HepG2 (cell line): ENCODE data around the gene NEDD4. TPM values are rescaled to one million over a fixed set of nuclear protein-coding genes. Genes with fewer than 3 reads are reported as not detected.

Experiments
- ETV5 ChIP-seq: IDR thresholded peaks from 2 replicates; pipeline ENCODE4 v1.6.1; 2018; ENCODE audit warnings: missing biosample characterization, missing genetic modification reagents, inconsistent platforms, borderline replicate concordance
- EZH2 ChIP-seq: conservative IDR thresholded peaks from 2 replicates; pipeline ENCODE4 v1.6.1; 2012; ENCODE audit warnings: mild to moderate bottlenecking, low read depth, low read length, moderate library complexity
- HCFC1 ChIP-seq: fragments of 150-350 bp; IDR thresholded peaks from 2 replicates; pipeline ENCODE4 v1.6.1; 2014; ENCODE audit warnings: low read depth, low read length
- HOXA5 ChIP-seq: sonication (generic); formaldehyde crosslinking; IDR thresholded peaks from 2 replicates; pipeline ENCODE4 v1.4.0; 2020; ENCODE audit warnings: missing genetic modification reagents
- JDP2 ChIP-seq: sonication (generic); formaldehyde crosslinking; IDR thresholded peaks from 2 replicates; pipeline ENCODE4 v1.8.1; 2022; ENCODE audit warnings: missing genetic modification reagents, borderline replicate concordance
- NR2F6 ChIP-seq, 2 experiments: IDR thresholded peaks; 2 replicates each; pipeline ENCODE4 v1.6.1; 2016; ENCODE audit warnings: antibody characterized with exemption in 1 of 2, mild to moderate bottlenecking in 1 of 2
- POLR2A ChIP-seq, 2 experiments: IDR thresholded peaks; 2 replicates each; pipeline ENCODE4 v1.6.1; 2011; ENCODE audit warnings: low read depth in 2 of 2, low read length in 2 of 2, mild to moderate bottlenecking in 1 of 2, moderate library complexity in 1 of 2; ENCODE audit not compliant: insufficient read depth in 1 of 2
- PPARG ChIP-seq: conservative IDR thresholded peaks from 2 replicates; pipeline ENCODE4 v1.6.1; 2016; ENCODE audit warnings: missing biosample characterization, missing genetic modification reagents
- TARDBP ChIP-seq: sonication (generic); formaldehyde crosslinking; IDR thresholded peaks from 2 replicates; pipeline ENCODE4 v1.8.0; 2022; ENCODE audit warnings: mild to moderate bottlenecking, missing genetic modification reagents
- ZKSCAN1 ChIP-seq: fragments of 150-350 bp; IDR thresholded peaks from 2 replicates; pipeline ENCODE4 v1.6.1; 2014; ENCODE audit warnings: low read length
- ZNF124 ChIP-seq: sonication (generic); formaldehyde crosslinking; IDR thresholded peaks from 2 replicates; pipeline ENCODE4 v1.4.0; 2020; ENCODE audit warnings: missing genetic modification reagents
- ZNF234 ChIP-seq: sonication (generic); formaldehyde crosslinking; conservative IDR thresholded peaks from 2 replicates; pipeline ENCODE4 v1.5.1; 2020; ENCODE audit warnings: mild to moderate bottlenecking, missing genetic modification reagents
- ZNF256 ChIP-seq: sonication (generic); formaldehyde crosslinking; conservative IDR thresholded peaks from 2 replicates; pipeline ENCODE4 v1.4.0; 2020; ENCODE audit warnings: missing genetic modification reagents
- ZNF282 ChIP-seq: fragments of 450-650 bp; IDR thresholded peaks from 2 replicates; pipeline ENCODE4 v1.6.1; 2018; ENCODE audit not compliant: partially characterized antibody
- ZNF296 ChIP-seq: sonication (generic); formaldehyde crosslinking; conservative IDR thresholded peaks from 2 replicates; pipeline ENCODE4 v1.5.0; 2020; ENCODE audit warnings: mild to moderate bottlenecking, missing genetic modification reagents
- ZNF570 ChIP-seq: sonication (generic); formaldehyde crosslinking; IDR thresholded peaks from 2 replicates; pipeline ENCODE4 v1.4.0; 2020; ENCODE audit warnings: mild to moderate bottlenecking, missing genetic modification reagents, borderline replicate concordance
- ZNF709 ChIP-seq: sonication (generic); formaldehyde crosslinking; IDR thresholded peaks from 2 replicates; pipeline ENCODE4 v1.5.0; 2020; ENCODE audit warnings: mild to moderate bottlenecking, missing genetic modification reagents
- ZNF777 ChIP-seq: sonication (generic); formaldehyde crosslinking; IDR thresholded peaks from 2 replicates; pipeline ENCODE4 v1.4.0; 2020; ENCODE audit warnings: missing genetic modification reagents
- polyA plus RNA-seq, 8 experiments: library from polyadenylated mRNA; depleted of rRNA in 3 of 8; stranded (reverse) in 7 of 8; unstranded in 1 of 8; fragments of >200 nt; fragmentation: Illumina TruSeq in 4 of 8; extraction: Trizol in 4 of 8; gene quantifications; 2 replicates each; pipeline versions ENCODE4 v1.2.1 to v1.2.3, GENCODE V29; 2011 to 2016; ENCODE audit warnings: low read depth in 4 of 8, missing spikeins in 1 of 8, mixed read lengths in 1 of 8; ENCODE audit not compliant: insufficient read depth in 1 of 8
- total RNA-seq, 5 experiments: library from RNA; depleted of rRNA; stranded (reverse); fragments of >200 nt; fragmentation: Illumina TruSeq; extraction: Trizol; gene quantifications; 2 replicates each; pipeline ENCODE4 v1.2.3, GENCODE V29; 2016; ENCODE audit warnings: low read depth in 1 of 5
- TF ChIP-seq, protein P1 (sequence below): sonication (generic); formaldehyde crosslinking; IDR thresholded peaks from 2 replicates; pipeline ENCODE4 v1.8.0; 2022; ENCODE audit warnings: mild to moderate bottlenecking, missing genetic modification reagents
- TF ChIP-seq, protein P2 (sequence below): sonication (generic); formaldehyde crosslinking; IDR thresholded peaks from 2 replicates; pipeline ENCODE4 v1.8.1; 2023; ENCODE audit warnings: mild to moderate bottlenecking, missing genetic modification reagents, borderline replicate concordance
- TF ChIP-seq, protein P3 (sequence below): sonication (generic); formaldehyde crosslinking; IDR thresholded peaks from 2 replicates; pipeline ENCODE4 v1.4.0; 2020; ENCODE audit warnings: missing genetic modification reagents
- TF ChIP-seq, protein P4 (sequence below): sonication (generic); formaldehyde crosslinking; IDR thresholded peaks from 2 replicates; pipeline ENCODE4 v1.4.0; 2020; ENCODE audit warnings: missing genetic modification reagents, mild to moderate bottlenecking, borderline replicate concordance
- TF ChIP-seq, protein P5 (sequence below): sonication (generic); formaldehyde crosslinking; IDR thresholded peaks from 2 replicates; pipeline ENCODE4 v1.5.0; 2020; ENCODE audit warnings: missing genetic modification reagents

NEDD4 gene
- total and polyA plus RNA-seq, 2 of the 13 experiments (the other 11 are each of a cell fraction or from before 2014, with no cell fraction given) = 10.4 to 13.0 TPM

DNA sequence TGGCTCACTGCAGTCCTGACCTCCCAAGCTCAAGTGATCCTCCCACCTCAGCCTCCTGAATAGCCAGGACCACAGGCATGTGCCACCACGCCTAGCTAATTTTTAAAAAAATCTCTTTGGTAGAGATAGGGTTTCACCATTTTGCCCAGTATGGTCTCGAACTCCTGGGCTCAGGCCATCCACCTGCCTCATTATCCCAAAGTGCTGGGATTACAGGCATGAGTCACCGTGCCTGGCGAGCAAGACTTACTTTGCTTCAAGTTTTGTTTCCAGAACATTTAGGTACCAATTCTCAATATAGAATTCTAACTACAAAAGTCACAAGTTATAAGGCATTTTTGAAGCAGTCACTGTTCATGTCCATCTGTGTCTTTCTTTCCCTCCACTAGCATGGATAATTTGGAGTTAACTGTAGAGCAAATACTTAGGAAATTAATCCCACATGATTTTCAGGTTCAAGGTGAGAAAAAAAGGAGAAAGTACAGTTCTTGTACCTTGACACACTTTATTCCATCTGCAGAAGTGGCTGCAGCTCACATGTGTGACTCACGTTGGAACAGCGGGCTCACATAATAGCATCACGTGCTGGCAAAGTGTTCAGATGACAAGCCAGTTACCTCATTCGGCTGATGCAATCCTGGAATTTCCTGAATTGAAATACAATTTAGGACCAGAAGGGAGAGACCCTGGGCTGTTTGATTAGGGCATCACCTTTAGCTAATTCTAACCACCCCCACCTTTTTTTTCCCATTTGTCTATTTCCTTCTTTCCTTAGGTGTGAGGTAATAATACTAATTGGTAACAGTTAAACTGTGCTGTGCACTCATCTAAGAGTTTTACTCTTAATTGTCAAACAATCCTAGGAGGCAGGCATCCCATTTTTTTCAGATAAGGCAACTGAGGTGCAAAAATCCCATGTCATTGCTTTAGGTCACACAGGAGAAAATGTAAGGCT lies 46.9 kb upstream of the NEDD4 start (continued):
- TF ChIP-seq, protein P1, sequence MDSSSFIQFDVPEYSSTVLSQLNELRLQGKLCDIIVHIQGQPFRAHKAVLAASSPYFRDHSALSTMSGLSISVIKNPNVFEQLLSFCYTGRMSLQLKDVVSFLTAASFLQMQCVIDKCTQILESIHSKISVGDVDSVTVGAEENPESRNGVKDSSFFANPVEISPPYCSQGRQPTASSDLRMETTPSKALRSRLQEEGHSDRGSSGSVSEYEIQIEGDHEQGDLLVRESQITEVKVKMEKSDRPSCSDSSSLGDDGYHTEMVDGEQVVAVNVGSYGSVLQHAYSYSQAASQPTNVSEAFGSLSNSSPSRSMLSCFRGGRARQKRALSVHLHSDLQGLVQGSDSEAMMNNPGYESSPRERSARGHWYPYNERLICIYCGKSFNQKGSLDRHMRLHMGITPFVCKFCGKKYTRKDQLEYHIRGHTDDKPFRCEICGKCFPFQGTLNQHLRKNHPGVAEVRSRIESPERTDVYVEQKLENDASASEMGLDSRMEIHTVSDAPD (CRISPR knock-in tag) = no peak
- TF ChIP-seq ETV5 (CRISPR knock-in tag) (peak; percentile 65), HCFC1 (no peak), ZKSCAN1 (no peak), ZNF709 (CRISPR knock-in tag) (no peak), POLR2A (IDR thresholded peaks at IDR 0.05; ENCODE audit: insufficient read depth in 1 of 2, low read depth in 2 of 2, low read length in 2 of 2) (no peak), TARDBP (CRISPR knock-in tag) (no peak; the same call in 1 of the 2 replicates), EZH2 (no peak), ZNF124 (CRISPR knock-in tag) (no peak), HOXA5 (CRISPR knock-in tag) (peak; percentile 73; the same call in 1 of the 2 replicates), ZNF777 (CRISPR knock-in tag) (no peak), NR2F6 (IDR thresholded peaks at IDR 0.05) (no peak), NR2F6 (CRISPR knock-in tag; IDR thresholded peaks at IDR 0.05) (no peak), PPARG (CRISPR knock-in tag) (no peak), JDP2 (no peak; the same call in 1 of the 2 replicates), ZNF296 (CRISPR knock-in tag) (no peak), ZNF282 (no peak), ZNF570 (CRISPR knock-in tag) (no peak), ZNF234 (CRISPR knock-in tag) (no peak), ZNF256 (CRISPR knock-in tag) (no peak)
- TF ChIP-seq, protein P2, sequence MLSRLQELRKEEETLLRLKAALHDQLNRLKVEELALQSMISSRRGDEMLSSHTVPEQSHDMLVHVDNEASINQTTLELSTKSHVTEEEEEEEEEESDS (CRISPR knock-in tag) = no peak
- TF ChIP-seq, protein P3, sequence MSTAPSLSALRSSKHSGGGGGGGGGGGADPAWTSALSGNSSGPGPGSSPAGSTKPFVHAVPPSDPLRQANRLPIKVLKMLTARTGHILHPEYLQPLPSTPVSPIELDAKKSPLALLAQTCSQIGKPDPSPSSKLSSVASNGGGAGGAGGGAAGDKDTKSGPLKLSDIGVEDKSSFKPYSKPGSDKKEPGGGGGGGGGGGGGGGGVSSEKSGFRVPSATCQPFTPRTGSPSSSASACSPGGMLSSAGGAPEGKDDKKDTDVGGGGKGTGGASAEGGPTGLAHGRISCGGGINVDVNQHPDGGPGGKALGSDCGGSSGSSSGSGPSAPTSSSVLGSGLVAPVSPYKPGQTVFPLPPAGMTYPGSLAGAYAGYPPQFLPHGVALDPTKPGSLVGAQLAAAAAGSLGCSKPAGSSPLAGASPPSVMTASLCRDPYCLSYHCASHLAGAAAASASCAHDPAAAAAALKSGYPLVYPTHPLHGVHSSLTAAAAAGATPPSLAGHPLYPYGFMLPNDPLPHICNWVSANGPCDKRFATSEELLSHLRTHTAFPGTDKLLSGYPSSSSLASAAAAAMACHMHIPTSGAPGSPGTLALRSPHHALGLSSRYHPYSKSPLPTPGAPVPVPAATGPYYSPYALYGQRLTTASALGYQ (CRISPR knock-in tag) = 0 out of 2 replicates have a peak, but pooled peaks have one; percentile 37
- TF ChIP-seq, protein P4, sequence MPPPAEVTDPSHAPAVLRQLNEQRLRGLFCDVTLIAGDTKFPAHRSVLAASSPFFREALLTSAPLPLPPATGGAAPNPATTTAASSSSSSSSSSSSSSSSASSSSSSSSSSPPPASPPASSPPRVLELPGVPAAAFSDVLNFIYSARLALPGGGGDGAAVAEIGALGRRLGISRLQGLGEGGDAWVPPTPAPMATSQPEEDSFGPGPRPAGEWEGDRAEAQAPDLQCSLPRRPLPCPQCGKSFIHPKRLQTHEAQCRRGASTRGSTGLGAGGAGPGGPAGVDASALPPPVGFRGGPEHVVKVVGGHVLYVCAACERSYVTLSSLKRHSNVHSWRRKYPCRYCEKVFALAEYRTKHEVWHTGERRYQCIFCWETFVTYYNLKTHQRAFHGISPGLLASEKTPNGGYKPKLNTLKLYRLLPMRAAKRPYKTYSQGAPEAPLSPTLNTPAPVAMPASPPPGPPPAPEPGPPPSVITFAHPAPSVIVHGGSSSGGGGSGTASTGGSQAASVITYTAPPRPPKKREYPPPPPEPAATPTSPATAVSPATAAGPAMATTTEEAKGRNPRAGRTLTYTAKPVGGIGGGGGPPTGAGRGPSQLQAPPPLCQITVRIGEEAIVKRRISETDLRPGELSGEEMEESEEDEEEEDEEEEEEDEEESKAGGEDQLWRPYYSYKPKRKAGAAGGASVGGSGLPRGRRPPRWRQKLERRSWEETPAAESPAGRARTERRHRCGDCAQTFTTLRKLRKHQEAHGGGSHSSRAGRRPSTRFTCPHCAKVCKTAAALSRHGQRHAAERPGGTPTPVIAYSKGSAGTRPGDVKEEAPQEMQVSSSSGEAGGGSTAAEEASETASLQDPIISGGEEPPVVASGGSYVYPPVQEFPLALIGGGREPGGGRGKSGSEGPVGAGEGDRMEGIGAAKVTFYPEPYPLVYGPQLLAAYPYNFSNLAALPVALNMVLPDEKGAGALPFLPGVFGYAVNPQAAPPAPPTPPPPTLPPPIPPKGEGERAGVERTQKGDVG = no peak
- TF ChIP-seq, protein P5, sequence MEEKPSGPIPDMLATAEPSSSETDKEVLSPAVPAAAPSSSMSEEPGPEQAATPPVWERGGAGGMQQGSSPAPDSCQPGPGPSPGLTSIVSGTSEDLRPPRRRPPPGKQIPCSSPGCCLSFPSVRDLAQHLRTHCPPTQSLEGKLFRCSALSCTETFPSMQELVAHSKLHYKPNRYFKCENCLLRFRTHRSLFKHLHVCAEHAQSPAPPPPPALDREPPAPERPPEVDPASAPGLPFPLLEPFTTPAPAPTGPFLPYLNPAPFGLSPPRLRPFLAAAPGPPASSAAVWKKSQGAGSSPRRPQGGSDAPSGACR (CRISPR knock-in tag) = peak; percentile 69; the same call in 1 of the 2 replicates
